ENCODE data around the gene GPBP1L1.
"Not testable (repeated sequence)": the region's sequence is repeated elsewhere in the genome, so short reads cannot be mapped to it uniquely, and the experiment has no call there.

GPBP1L1 gene

GRCh38 chr1:45721207-45721606, 34.9 kb upstream of the GPBP1L1 start:
- ChIA-PET CTCF (interaction anchor here (1.0 kb wide), 1 partner anchor 10 kb away, joined by 3 read pairs; no protein-coding TSS in a partner anchor), POLR2A (no interaction called here)
- TF ChIP-seq, protein P1, sequence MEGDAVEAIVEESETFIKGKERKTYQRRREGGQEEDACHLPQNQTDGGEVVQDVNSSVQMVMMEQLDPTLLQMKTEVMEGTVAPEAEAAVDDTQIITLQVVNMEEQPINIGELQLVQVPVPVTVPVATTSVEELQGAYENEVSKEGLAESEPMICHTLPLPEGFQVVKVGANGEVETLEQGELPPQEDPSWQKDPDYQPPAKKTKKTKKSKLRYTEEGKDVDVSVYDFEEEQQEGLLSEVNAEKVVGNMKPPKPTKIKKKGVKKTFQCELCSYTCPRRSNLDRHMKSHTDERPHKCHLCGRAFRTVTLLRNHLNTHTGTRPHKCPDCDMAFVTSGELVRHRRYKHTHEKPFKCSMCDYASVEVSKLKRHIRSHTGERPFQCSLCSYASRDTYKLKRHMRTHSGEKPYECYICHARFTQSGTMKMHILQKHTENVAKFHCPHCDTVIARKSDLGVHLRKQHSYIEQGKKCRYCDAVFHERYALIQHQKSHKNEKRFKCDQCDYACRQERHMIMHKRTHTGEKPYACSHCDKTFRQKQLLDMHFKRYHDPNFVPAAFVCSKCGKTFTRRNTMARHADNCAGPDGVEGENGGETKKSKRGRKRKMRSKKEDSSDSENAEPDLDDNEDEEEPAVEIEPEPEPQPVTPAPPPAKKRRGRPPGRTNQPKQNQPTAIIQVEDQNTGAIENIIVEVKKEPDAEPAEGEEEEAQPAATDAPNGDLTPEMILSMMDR (IDR thresholded peaks at IDR 0.05; ENCODE audit: control extremely low read depth, extremely low read depth, low read depth, missing control alignments): no peak
- no peak for DNase-seq (ENCODE audit: extremely low spot score)

- no peak for DNase-seq (ENCODE audit: extremely low spot score)
- CTCF ChIA-PET: interaction anchor here (1.0 to 1.8 kb wide), 3 partner anchors 9 to 25 kb away, joined by 3 to 6 read pairs (median 4); no protein-coding TSS in a partner anchor
- POLR2A ChIA-PET: no interaction called here
- TF ChIP-seq, protein P1 (IDR thresholded peaks at IDR 0.05; ENCODE audit: control extremely low read depth, extremely low read depth, low read depth, missing control alignments): no peak
Measured at GRCh38 chr1:45718289-45718688, 32.0 kb upstream of the GPBP1L1 start.

- DNase-seq (ENCODE audit: extremely low spot score); POLR2A ChIA-PET: not testable (repeated sequence)
- CTCF ChIA-PET: interaction anchor here (1.3 kb wide), 1 partner anchor 26 kb away, joined by 4 read pairs; no protein-coding TSS in a partner anchor
Measured at GRCh38 chr1:45717386-45717785, 31.1 kb upstream of the GPBP1L1 start.

DNA sequence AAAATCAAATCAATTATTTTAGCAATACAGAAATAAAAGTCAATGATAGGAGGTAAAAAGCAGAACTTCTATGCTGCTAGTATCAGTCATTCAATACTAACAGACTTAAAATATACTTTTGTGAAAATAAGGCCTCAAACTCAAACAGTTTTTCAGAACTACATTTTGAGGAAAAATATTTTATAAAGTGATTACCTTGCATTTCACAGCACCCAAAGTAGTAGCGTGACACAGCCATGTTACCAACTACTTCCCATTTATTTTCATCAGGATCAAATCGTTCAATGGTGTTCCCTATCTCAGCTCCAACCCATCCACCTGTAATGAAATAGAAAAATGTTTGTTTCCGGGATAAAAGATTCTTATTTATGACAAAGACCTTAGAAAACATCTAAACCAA, 30.4 kb upstream of the GPBP1L1 start:
- no peak for DNase-seq (ENCODE audit: extremely low spot score)
- POLR2A ChIA-PET: no interaction called here
- TF ChIP-seq, protein P1 (IDR thresholded peaks at IDR 0.05; ENCODE audit: control extremely low read depth, extremely low read depth, low read depth, missing control alignments): no peak
- CTCF ChIA-PET: no interaction called here

DNA sequence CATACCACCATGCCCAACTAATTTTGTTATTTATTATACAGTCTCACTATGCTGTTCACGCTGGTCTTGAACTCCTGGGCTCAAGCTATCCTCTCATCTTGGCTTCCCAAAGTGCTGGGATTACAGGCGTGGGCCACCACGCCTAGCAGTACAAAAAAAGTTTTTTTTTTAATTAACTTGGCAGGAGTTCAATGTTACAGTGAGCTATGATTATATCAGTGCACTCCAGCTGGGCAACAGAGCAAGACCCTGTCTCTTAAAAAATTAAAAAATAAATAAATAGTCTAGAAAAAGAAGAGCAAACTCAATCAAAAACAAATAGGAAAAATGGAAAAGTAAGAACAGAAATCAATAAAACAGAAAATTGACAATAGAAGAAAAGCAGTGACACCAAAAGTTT, 27.4 kb upstream of the GPBP1L1 start:
- ChIA-PET POLR2A (no interaction called here), CTCF (interaction anchor here (1.4 kb wide), 1 partner anchor 9 kb away, joined by 3 read pairs; no protein-coding TSS in a partner anchor)
- TF ChIP-seq, protein P1 (IDR thresholded peaks at IDR 0.05; ENCODE audit: control extremely low read depth, extremely low read depth, low read depth, missing control alignments): no peak
- DNase-seq (ENCODE audit: extremely low spot score): no peak

GRCh38 chr1:45704637-45705036, 18.3 kb upstream of the GPBP1L1 start:
- ChIA-PET POLR2A (interaction anchor here (0.6 kb wide), 1 partner anchor 508 kb away, joined by 4 read pairs; no protein-coding TSS in a partner anchor), CTCF (interaction anchor here (1.0 to 1.8 kb wide), 4 partner anchors 9 to 16 kb away, joined by 3 to 6 read pairs (median 4); partner anchors contain the start of gene TMEM69)
- TF ChIP-seq, protein P1 (IDR thresholded peaks at IDR 0.05; ENCODE audit: control extremely low read depth, extremely low read depth, low read depth, missing control alignments): no peak
- DNase-seq (ENCODE audit: extremely low spot score): no peak

- ChIA-PET POLR2A (no interaction called here), CTCF (interaction anchor here (1.1 kb wide), 1 partner anchor 53 kb away, joined by 3 read pairs; no protein-coding TSS in a partner anchor)
- DNase-seq (ENCODE audit: extremely low spot score): no peak
- TF ChIP-seq, protein P1 (IDR thresholded peaks at IDR 0.05; ENCODE audit: control extremely low read depth, extremely low read depth, low read depth, missing control alignments): no peak
Measured at GRCh38 chr1:45694823-45695222, 8.5 kb upstream of the GPBP1L1 start.

DNA sequence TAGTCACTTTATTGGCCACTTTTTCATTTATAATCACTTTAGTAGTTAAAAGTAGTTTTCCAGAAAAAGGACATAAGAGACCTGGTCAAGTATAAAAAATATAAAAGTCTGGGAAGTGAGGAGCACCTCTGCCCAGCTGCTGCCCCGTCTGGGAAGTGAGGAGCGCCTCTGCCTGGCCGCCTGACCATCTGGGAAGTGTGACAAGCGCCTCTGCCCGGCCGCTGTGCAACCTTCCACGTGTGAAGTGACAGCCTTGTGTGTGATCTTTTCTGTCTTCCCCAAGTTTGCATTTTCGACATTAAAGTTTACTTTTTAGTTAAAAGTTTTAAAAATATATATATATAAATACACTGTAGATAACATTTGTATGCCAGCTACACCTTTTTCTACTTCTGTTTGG, 7.5 kb upstream of the GPBP1L1 start:
- CTCF ChIA-PET; DNase-seq (ENCODE audit: extremely low spot score): not testable (repeated sequence)
- POLR2A ChIA-PET: interaction anchor here (0.5 kb wide), 1 partner anchor 42 kb away, joined by 9 read pairs; no protein-coding TSS in a partner anchor
